KBM-7 (cell line): Measurements from ENCODE around the gene LYSMD1.
A peak's percentile ranks its signal among the peaks of the same experiment; 100 is the strongest.
"Not testable (repeated sequence)": the region's sequence is repeated elsewhere in the genome, so short reads cannot be mapped to it uniquely, and the experiment has no call there.

Source experiments
- DNase-seq: peaks from one replicate; pipeline ENCODE4 v3.0.0-alpha.2; 2015
- in situ Hi-C: fragments of 300-500 bp; cut with MboI; formaldehyde crosslinking; loops from 2 replicates; pipeline ENCODE4 v1.14.3; 2020; ENCODE audit warnings: low sequenced_read_pairs, low pct_unique_long_range_greater_than_20kb, mixed read lengths

Gene LYSMD1

DNA sequence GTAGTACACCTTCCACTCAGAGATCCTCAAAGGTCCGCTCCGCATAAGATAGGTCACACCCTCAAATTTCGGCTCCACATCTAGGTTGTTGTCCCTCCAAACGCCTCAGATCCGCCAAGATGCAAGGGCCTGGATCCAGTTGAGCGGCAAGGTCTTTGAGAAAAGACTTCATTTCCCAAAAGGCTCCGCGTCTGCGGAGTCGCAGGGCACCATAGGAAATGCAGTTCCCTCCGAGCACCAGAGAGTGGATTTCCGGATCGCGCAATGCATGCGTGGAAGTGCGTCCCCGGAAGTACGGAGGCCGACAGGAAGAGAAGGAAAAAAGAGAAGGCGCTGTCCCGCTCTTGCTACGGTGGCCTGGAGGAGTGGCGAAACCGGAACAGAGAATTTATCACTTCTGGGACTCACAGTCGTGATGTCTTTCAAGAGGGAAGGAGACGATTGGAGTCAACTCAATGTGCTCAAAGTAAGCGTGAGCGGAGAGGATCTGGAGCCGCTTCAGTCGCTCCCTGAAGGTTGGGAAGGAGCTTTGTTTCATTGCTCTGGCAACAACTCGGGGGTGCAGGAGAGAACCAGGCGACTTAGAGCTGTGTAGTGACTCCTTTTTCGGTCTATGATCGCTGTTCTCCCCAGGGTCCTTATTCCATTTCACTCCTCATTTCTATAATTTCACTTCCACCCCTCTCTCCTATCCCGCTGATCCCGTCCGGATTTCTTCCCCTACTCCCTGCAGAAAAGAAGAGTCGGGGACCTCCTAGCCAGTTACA is at the start of gene LYSMD1, which contains the start of gene SCNM1:
TSS of gene LYSMD1 (minus strand) at position 165 of the 767 bp plus-strand sequence. CDS start 644 bp downstream, outside the sequence.
TSS of gene SCNM1 (plus strand) at position 407 of the 767 bp plus-strand sequence. CDS start at position 416, 9 bp downstream.
- in situ Hi-C loops: no loop called here
- DNase-seq: peak; percentile 99

GRCh38 chr1:151213560-151213959 is 47.9 kb upstream of the LYSMD1 start:
- no peak for DNase-seq
- in situ Hi-C loops: no loop called here

DNA sequence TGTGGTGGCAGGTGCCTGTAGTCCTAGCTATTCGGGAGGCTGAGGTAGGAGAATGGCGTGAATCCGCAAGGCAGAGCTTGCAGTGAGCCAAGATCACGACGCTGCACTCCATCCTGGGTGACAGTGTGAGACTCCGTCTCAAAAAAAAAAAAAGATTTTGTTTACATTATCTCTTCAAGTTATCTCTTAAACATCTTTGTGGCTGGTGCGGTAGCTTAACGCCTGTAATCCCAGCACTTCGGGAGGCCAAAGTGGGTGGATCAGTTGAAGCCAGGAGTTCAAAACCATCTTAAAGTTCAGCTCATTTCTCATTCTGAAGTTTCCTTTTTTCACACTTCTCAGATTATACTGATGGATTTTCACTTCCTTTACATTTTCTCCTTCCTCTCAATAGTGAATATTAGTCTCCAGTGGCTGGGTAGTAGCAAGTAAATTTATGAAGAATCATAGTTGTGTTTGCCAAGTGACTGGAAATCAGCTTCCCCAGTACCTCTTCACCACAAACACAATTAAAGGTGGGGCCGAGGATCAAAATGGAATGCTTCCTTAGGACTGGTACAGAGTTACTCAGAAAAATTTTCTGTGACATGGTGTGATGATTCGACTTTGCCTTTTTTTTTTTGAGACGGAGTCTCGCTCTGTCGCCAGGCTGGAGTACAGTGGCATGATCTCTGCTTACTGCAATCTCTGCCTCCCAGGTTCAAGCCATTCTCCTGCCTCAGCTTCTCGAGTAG is 46.4 kb upstream of the LYSMD1 start:
- in situ Hi-C loops: no loop called here
- no peak for DNase-seq

DNA sequence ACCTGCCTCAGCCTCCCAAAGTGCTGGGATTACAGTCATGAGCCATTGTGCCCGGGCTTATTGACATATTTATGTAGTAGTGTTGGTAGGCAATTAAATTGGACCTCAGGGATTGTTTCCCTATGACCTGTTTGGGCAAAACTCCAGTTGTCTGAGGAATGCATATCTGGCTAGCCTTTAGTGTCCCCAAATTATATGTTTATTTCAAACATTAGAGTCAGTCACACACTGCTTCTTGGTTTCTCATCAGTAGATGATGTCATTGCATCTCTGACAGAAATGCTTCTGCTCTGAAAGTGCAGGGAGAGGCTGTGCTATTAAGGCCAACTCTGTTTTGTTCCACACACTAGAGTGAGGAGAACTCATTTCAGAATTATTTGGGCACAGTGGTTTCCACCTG is 45.1 kb upstream of the LYSMD1 start:
- in situ Hi-C loops: no loop called here
- no peak for DNase-seq

DNA sequence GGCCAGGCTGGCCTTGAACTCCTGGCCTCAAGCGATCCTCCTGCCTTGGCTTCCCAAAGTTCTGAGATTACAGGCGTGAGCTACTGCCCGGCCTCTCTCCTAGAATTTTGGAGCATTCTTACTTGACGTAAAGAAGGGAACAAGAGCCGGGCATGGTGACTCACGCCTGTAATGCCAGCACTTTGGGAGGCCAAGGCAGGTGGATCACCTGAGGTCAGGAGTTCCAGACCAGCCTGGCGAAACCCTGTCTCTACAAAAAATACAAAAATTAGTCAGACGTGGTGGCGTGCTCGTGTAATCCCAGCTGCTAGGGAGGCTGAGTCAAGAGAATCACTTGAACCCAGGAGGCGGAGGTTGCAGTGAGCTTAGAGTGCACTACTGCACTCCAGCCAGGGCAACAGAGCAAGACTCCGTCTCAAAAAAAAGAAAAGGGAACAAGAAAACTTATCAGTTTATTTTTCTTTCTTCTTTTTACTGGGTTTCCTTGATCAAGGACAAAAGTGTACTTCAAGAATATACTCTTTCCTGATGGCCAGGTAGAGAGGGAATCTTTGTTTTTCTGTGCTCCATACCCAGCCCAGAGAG is 39.8 kb upstream of the LYSMD1 start:
- in situ Hi-C loops, DNase-seq: not testable (repeated sequence)

- peak; percentile 21 for DNase-seq
- in situ Hi-C loops: no loop called here
These were observed 34.3 kb upstream of the LYSMD1 start for GRCh38 chr1:151199873-151200581.

GRCh38 chr1:151198254-151199127 is 32.8 kb upstream of the LYSMD1 start, which contains the start of gene PIP5K1A:
Gene PIP5K1A, plus strand, starts transcription at chr1:151198552. Its CDS starts 445 bp downstream, at chr1:151198997.
- peak; percentile 97 for DNase-seq
- in situ Hi-C loops: no loop called here

DNA sequence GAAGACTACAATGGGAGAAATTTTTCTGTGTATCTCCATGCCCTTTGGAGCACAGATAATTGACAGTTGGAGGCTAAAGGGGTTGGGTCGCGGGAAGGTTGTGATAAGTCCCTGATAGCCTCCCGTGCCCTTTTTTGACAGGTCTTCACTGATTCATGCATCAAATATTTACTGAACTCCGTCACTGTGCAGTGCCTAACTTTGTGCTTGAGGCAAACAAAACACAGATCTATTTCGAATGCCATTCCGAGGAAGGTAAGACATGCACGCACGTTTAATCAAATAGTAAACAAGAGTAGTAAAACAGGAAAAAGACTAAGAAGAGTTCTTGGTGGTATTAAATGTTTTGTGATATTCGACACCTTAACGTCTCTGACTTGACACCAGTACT is 32.2 kb upstream of the LYSMD1 start:
- DNase-seq: no peak

GRCh38 chr1:151196292-151196800 is 30.6 kb upstream of the LYSMD1 start:
- in situ Hi-C loops: no loop called here
- peak; percentile 89 for DNase-seq

More for the DNA sequence above, 32.2 kb upstream of the LYSMD1 start:
- in situ Hi-C loops: no loop called here

- in situ Hi-C loops, DNase-seq: not testable (repeated sequence)
These were observed 29.3 kb upstream of the LYSMD1 start for GRCh38 chr1:151194894-151195594.

- in situ Hi-C loops: no loop called here
- DNase-seq: no peak
These were observed 28.2 kb upstream of the LYSMD1 start for GRCh38 chr1:151193856-151194255.

- DNase-seq: no peak
- in situ Hi-C loops: no loop called here
These were observed 27.6 kb upstream of the LYSMD1 start for GRCh38 chr1:151193304-151193703.

- in situ Hi-C loops: no loop called here
- DNase-seq: no peak
These were observed 26.3 kb upstream of the LYSMD1 start for GRCh38 chr1:151192047-151192446.

DNA sequence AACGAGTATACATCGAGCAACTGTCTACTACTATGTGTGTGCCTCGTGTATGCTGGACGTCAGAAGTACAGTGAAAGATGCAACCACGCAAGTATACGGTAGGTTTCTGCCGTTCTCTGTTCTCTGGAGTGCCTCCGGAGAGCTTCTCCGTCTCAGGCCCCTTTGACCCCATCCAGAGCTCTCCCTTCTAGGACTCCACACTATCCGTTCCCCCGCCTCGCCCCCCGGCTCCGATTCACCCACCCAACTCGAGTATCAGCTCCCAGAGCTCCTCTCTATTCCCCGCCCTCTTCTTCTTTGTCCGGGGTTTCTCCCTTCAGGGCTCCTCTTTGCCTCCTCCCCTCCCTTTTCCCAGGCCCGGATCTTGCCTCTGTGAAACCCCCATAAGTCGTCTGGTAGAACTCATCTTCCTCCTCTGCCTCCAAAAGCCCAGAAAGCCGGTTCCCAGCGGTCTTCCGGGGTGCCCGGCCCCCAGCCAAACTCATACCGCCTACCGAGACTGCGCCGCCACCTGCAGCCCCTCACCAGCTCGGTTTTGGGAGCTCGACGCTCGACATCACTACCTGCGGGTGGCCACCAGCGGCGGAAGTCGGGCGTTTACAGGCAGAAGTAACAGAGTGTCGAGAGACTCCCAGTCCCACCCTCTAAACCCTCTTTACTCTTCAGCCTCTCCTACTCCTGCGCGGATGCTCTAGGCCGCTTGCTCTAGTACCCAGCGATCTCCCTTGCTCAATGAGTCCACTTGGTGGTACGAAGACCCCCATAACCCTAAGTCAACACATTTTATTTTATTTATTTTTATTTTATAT is 24.1 kb upstream of the LYSMD1 start, which contains the start of gene VPS72:
TSS of gene VPS72 (minus strand) at position 561 of the 809 bp plus-strand sequence. CDS start at position 485, 76 bp downstream.
- in situ Hi-C loops: no loop called here
- DNase-seq: peak; percentile 92

DNA sequence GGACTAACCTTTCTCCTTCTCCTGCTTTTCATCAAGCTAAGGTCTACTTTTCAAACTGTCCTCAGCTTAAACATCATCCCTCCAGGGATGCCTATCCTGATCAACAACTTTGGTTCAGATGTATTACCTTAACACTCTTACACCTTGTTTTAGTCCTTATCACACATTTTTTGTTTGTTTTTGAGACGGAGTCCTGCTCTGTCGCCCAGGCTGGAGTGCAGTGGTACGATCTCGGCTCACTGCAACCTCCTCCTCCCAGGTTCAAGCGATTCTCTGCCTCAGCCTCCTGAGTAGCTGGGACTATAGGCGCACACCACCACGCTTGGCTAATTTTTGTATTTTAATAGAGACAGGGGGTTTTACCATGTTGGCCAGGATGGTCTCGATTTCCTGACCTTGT is 23.0 kb upstream of the LYSMD1 start:
- in situ Hi-C loops, DNase-seq: not testable (repeated sequence)

DNA sequence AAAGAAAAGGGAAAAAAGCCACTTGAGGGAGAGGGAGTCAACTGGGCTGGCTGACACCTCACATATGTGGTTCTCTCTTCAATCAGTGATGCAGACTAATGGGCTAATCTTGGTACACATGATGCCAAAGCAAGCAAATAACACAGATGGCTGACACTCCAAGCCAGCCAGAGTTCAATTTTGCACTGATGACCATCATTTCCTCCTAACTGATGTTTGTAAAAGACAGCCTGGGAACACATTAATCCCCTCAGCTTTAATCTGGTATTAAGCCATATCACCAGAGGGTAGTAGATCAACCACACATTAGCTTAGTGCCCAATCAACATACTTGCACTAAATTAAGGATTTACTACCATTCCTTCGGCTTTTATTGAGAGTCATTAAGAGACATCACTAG is 21.5 kb upstream of the LYSMD1 start:
- in situ Hi-C loops: no loop called here
- DNase-seq: no peak

DNA sequence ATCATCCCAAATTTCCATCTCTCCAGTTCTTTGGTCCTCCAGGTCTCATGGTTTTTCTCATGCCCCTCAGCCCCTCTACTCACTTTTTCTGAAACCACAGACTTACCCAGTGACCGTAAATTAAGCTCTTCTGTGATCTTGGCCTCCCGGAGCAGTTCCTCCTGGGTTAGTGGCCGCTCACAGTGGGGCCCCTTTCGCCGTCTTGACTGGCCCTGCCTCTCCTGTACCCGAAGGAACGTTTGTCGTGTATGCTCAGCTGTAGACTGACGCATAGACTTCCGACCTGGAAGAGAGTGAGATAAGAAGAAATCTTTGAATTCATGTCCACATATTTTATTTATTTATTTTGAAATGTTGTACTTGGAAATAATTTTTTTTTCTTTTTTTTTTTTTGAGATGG is 18.5 kb upstream of the LYSMD1 start:
- in situ Hi-C loops: no loop called here
- no peak for DNase-seq
